H1 (cell line): ENCODE results near the gene UBE2D2. TPM values are rescaled to one million over a fixed set of nuclear protein-coding genes. Genes with fewer than 3 reads are reported as not detected.

Source experiments
- CTCF ChIA-PET: fragments of 300-600 bp; sonication (Branson Sonifier 250); formaldehyde crosslinking; loops from one replicate; lab custom pipeline; 2021; ENCODE audit not compliant: partially characterized antibody; lab: Charles Lee
- POLR2A ChIA-PET: fragments of 300-600 bp; sonication (Branson Sonifier 250); formaldehyde crosslinking; loops from one replicate; lab custom pipeline; 2021; ENCODE audit warnings: inconsistent platforms; ENCODE audit not compliant: partially characterized antibody; lab: Charles Lee
- DNase-seq, 2 experiments: peaks; one replicate each; pipeline versions ENCODE4 v3.0.0 to v3.0.0-alpha.2; 2010 to 2022; ENCODE audit warnings: low spot score in 2 of 2, low read depth in 1 of 2, mixed read lengths in 1 of 2
- FAIRE-seq: peaks from 2 replicates; lab custom pipeline; 2011; peaks lifted over from hg19 to GRCh38; lab: Jason Lieb, UNC
- H2AFZ ChIP-seq: 2 replicates; pipeline ENCODE4 v1.8.1; 2012; ENCODE audit warnings: low read length, inconsistent platforms
- H2AK5ac ChIP-seq: 2 replicates; pipeline ENCODE4 v1.6.1; 2013; ENCODE audit warnings: low read depth, low read length
- H2BK120ac ChIP-seq: replicated peaks from 2 replicates; pipeline ENCODE3; 2013; ENCODE audit warnings: low read depth, low read length, inconsistent platforms
- H2BK12ac ChIP-seq: 2 replicates; pipeline ENCODE4 v1.6.1; 2013; ENCODE audit warnings: low read depth, low read length
- H2BK15ac ChIP-seq: 2 replicates; pipeline ENCODE4 v1.6.1; 2013; ENCODE audit warnings: low read length
- H2BK20ac ChIP-seq: 2 replicates; pipeline ENCODE4 v1.6.1; 2013; ENCODE audit warnings: low read length
- H2BK5ac ChIP-seq: 2 replicates; pipeline ENCODE4 v1.6.1; 2013; ENCODE audit warnings: low read depth, low read length
- H3K14ac ChIP-seq: 2 replicates; pipeline ENCODE4 v1.6.1; 2013; ENCODE audit warnings: inconsistent platforms; ENCODE audit not compliant: insufficient read length
- H3K18ac ChIP-seq: 2 replicates; pipeline ENCODE4 v1.6.1; 2013; ENCODE audit warnings: low read length; ENCODE audit errors: extremely low read depth
- H3K23ac ChIP-seq: 2 replicates; pipeline ENCODE4 v1.6.1; 2013; ENCODE audit warnings: inconsistent platforms; ENCODE audit not compliant: insufficient read length
- H3K23me2 ChIP-seq: 2 replicates; pipeline ENCODE4 v1.6.1; 2013; ENCODE audit warnings: low read depth, low read length
- H3K27ac ChIP-seq: 2 replicates; pipeline ENCODE4 v1.6.1; 2011; ENCODE audit warnings: low read depth, low read length, inconsistent platforms
- H3K27me3 ChIP-seq, 4 experiments: replicated peaks in 1 of 4; 1 replicate in 1 of 4; 2 replicates in 3 of 4; pipeline versions ENCODE4 v1.6.1 to v1.8.1; 2011 to 2013; ENCODE audit warnings: low read length in 3 of 4, mild to moderate bottlenecking in 3 of 4, inconsistent platforms in 2 of 4, mixed read lengths in 2 of 4, moderate library complexity in 1 of 4; ENCODE audit not compliant: control insufficient read depth in 3 of 4, insufficient read depth in 3 of 4; ENCODE audit errors: extremely low read depth in 1 of 4
- H3K36me3 ChIP-seq, 4 experiments: 2 replicates each; pipeline versions ENCODE4 v1.6.1 to v1.8.1; 2011 to 2013; ENCODE audit warnings: mild to moderate bottlenecking in 4 of 4, low read length in 3 of 4, moderate library complexity in 2 of 4, control low read depth in 1 of 4, inconsistent platforms in 1 of 4; ENCODE audit not compliant: insufficient read depth in 4 of 4, control insufficient read depth in 2 of 4
- H3K4ac ChIP-seq: replicated peaks from 2 replicates; pipeline ENCODE3; 2013; ENCODE audit warnings: low read length, low read depth, mixed read lengths, inconsistent platforms; ENCODE audit not compliant: insufficient read length
- H3K4me1 ChIP-seq, 4 experiments: replicated peaks in 1 of 4; 1 replicate in 1 of 4; 2 replicates in 3 of 4; pipeline versions ENCODE4 v1.6.1 to v1.8.1; 2011 to 2013; ENCODE audit warnings: low read length in 3 of 4, inconsistent platforms in 2 of 4, mixed read lengths in 1 of 4; ENCODE audit not compliant: insufficient read depth in 4 of 4, control insufficient read depth in 3 of 4
- H3K4me2 ChIP-seq, 2 experiments: 2 replicates each; pipeline versions ENCODE4 v1.6.1 to v1.8.1; 2011 to 2013; ENCODE audit warnings: low read depth in 2 of 2, low read length in 2 of 2, control low read depth in 1 of 2, inconsistent platforms in 1 of 2, mild to moderate bottlenecking in 1 of 2; ENCODE audit not compliant: insufficient read depth in 1 of 2
- H3K4me3 ChIP-seq, 4 experiments: fragments of 200-600, 300-600 bp in 1 of 4; sonication (generic), shearing (Covaris generic), sonication (Bioruptor Twin) in 1 of 4; 2 replicates each; pipeline versions ENCODE4 v1.5.1 to v1.8.1; 2011 to 2016; ENCODE audit warnings: low read length in 4 of 4, low read depth in 3 of 4, control low read depth in 2 of 4, inconsistent platforms in 2 of 4, mild to moderate bottlenecking in 2 of 4, mixed read lengths in 1 of 4, moderate library complexity in 1 of 4; ENCODE audit not compliant: insufficient read depth in 2 of 4; ENCODE audit errors: extremely low read depth in 1 of 4
- H3K56ac ChIP-seq: replicated peaks from 2 replicates; pipeline ENCODE3; 2013; ENCODE audit warnings: low read depth, mild to moderate bottlenecking, mixed read lengths, low read length, inconsistent platforms; ENCODE audit not compliant: insufficient read length
- H3K79me1 ChIP-seq: 2 replicates; pipeline ENCODE4 v1.6.1; 2013; ENCODE audit warnings: low read depth, low read length, control low read depth
- H3K79me2 ChIP-seq, 2 experiments: 2 replicates each; pipeline versions ENCODE4 v1.6.1 to v1.8.1; 2012 to 2013; ENCODE audit warnings: low read length in 2 of 2, mild to moderate bottlenecking in 2 of 2, inconsistent platforms in 1 of 2; ENCODE audit not compliant: insufficient read depth in 2 of 2, control insufficient read depth in 1 of 2
- H3K9ac ChIP-seq, 4 experiments: replicated peaks in 1 of 4; 1 replicate in 1 of 4; 2 replicates in 3 of 4; pipeline versions ENCODE4 v1.6.1 to v1.8.1; 2011 to 2013; ENCODE audit warnings: low read depth in 3 of 4, low read length in 3 of 4, control low read depth in 2 of 4, mild to moderate bottlenecking in 2 of 4, moderate library complexity in 2 of 4, inconsistent platforms in 1 of 4; ENCODE audit errors: extremely low read depth in 1 of 4
- H3K9me3 ChIP-seq, 2 experiments: 2 replicates each; pipeline versions ENCODE4 v1.6.1 to v1.8.1; 2012 to 2013; ENCODE audit warnings: mild to moderate bottlenecking in 2 of 2, moderate library complexity in 2 of 2, control low read depth in 1 of 2, inconsistent platforms in 1 of 2, low read depth in 1 of 2, low read length in 1 of 2, mixed read lengths in 1 of 2; ENCODE audit not compliant: insufficient read depth in 2 of 2
- H4K20me1 ChIP-seq, 2 experiments: replicated peaks in 1 of 2; 2 replicates each; pipeline versions ENCODE3 to v1.8.1; 2011 to 2013; ENCODE audit warnings: inconsistent platforms in 2 of 2, low read length in 2 of 2, mild to moderate bottlenecking in 1 of 2; ENCODE audit not compliant: insufficient read depth in 2 of 2, control insufficient read depth in 1 of 2
- H4K5ac ChIP-seq: 2 replicates; pipeline ENCODE4 v1.6.1; 2013; ENCODE audit warnings: low read length, low read depth, mixed read lengths, inconsistent platforms; ENCODE audit not compliant: insufficient read length
- H4K8ac ChIP-seq: 2 replicates; pipeline ENCODE4 v1.8.0; 2013; ENCODE audit warnings: mild to moderate bottlenecking, moderate library complexity, low read length, inconsistent platforms; ENCODE audit not compliant: insufficient read depth; ENCODE audit errors: extremely low read depth
- H4K91ac ChIP-seq: replicated peaks from 2 replicates; pipeline ENCODE3; 2013; ENCODE audit warnings: low read length, mixed read lengths, inconsistent platforms; ENCODE audit not compliant: insufficient read length
- BACH1 ChIP-seq: IDR thresholded peaks from 2 replicates; pipeline ENCODE4 v1.6.1; 2012; ENCODE audit warnings: low read length, improper control_type of control experiment
- BRCA1 ChIP-seq: IDR thresholded peaks from 2 replicates; pipeline ENCODE4 v1.6.1; 2012; ENCODE audit warnings: low read depth, low read length, improper control_type of control experiment
- CHD1 ChIP-seq: IDR thresholded peaks from 2 replicates; pipeline ENCODE4 v1.6.1; 2012; ENCODE audit warnings: low read depth, low read length, improper control_type of control experiment
- CHD2 ChIP-seq: IDR thresholded peaks from 2 replicates; pipeline ENCODE4 v1.6.1; 2012; ENCODE audit warnings: low read length, improper control_type of control experiment
- FOSL1 ChIP-seq: IDR thresholded peaks from 2 replicates; pipeline ENCODE4 v1.6.1; 2011; ENCODE audit warnings: mild to moderate bottlenecking, low read depth, low read length, moderate library complexity; ENCODE audit not compliant: insufficient read depth
- GABPA ChIP-seq: IDR thresholded peaks from 2 replicates; pipeline ENCODE4 v1.6.1; 2011; ENCODE audit warnings: mild to moderate bottlenecking, low read length, moderate library complexity, borderline replicate concordance; ENCODE audit not compliant: insufficient read depth
- JUN ChIP-seq: IDR thresholded peaks from 2 replicates; pipeline ENCODE4 v1.6.1; 2011; ENCODE audit warnings: low read depth, mild to moderate bottlenecking, improper control_type of control experiment, low read length
- JUND ChIP-seq: IDR thresholded peaks from 2 replicates; pipeline ENCODE4 v1.6.1; 2011; ENCODE audit warnings: mild to moderate bottlenecking, improper control_type of control experiment, low read length
- MAFK ChIP-seq: IDR thresholded peaks from 2 replicates; pipeline ENCODE4 v1.6.1; 2012; ENCODE audit warnings: low read depth, mild to moderate bottlenecking, improper control_type of control experiment, low read length
- POLR2A ChIP-seq, 2 experiments: IDR thresholded peaks; 1 replicate in 1 of 2; 2 replicates in 1 of 2; pipeline ENCODE4 v1.6.1; 2011; ENCODE audit warnings: low read depth in 2 of 2, low read length in 2 of 2, mild to moderate bottlenecking in 2 of 2; ENCODE audit errors: control extremely low read depth in 1 of 2
- POU5F1 ChIP-seq: IDR thresholded peaks from 2 replicates; pipeline ENCODE4 v1.6.1; 2011; ENCODE audit warnings: low read depth, mild to moderate bottlenecking, low read length, moderate library complexity
- RFX5 ChIP-seq: IDR thresholded peaks from 2 replicates; pipeline ENCODE4 v1.6.1; 2011; ENCODE audit warnings: low read depth, low read length, improper control_type of control experiment, borderline replicate concordance
- RNF2 ChIP-seq: fragments of 200-900, 300-1000 bp; sonication (generic); IDR thresholded peaks from 2 replicates; pipeline ENCODE4 v1.7.1; 2016; ENCODE audit warnings: borderline replicate concordance, low read depth, mild to moderate bottlenecking, antibody characterized with exemption, low read length; ENCODE audit not compliant: poor library complexity, severe bottlenecking; ENCODE audit errors: missing control alignments
- RXRA ChIP-seq: IDR thresholded peaks from 2 replicates; pipeline ENCODE4 v1.6.1; 2011; ENCODE audit warnings: low read depth, mild to moderate bottlenecking, low read length, moderate library complexity; ENCODE audit not compliant: insufficient read depth
- SP1 ChIP-seq: IDR thresholded peaks from 2 replicates; pipeline ENCODE4 v1.6.1; 2011; ENCODE audit warnings: low read depth, low read length
- TCF12 ChIP-seq: IDR thresholded peaks from 2 replicates; pipeline ENCODE4 v1.6.1; 2011; ENCODE audit warnings: low read depth, mild to moderate bottlenecking, low read length
- WGBS, 2 experiments: shearing (Covaris generic) in 1 of 2; methylation state at CpG; one replicate each; pipeline versions ENCODE4 v1.1.6 to v1.1.7; 2013 to 2015; ENCODE audit warnings: low lambda C conversion rate in 2 of 2, mixed read lengths in 2 of 2, inconsistent platforms in 1 of 2, low coverage in 1 of 2, missing lambda C conversion rate in 1 of 2; ENCODE audit not compliant: insufficient replicate concordance in 2 of 2, insufficient coverage in 1 of 2, insufficient read length in 1 of 2; ENCODE audit errors: extremely low coverage in 1 of 2, missing lambda C conversion rate in 1 of 2; 5-methylcytosine and 5-hydroxymethylcytosine counted together
- polyA plus RNA-seq, 7 experiments: library from polyadenylated mRNA; depleted of rRNA in 3 of 7; stranded (reverse) in 5 of 7; unstranded in 2 of 7; fragments of >200 nt in 5 of 7; fragments of 200-250 nt in 2 of 7; gene quantifications; 1 replicate in 5 of 7; 2 replicates in 1 of 7; 4 replicates in 1 of 7; pipeline versions ENCODE4 v1.2.1 to v1.2.3, GENCODE V29; 2011 to 2013; ENCODE audit warnings: missing spikeins in 2 of 7, mixed read lengths in 2 of 7
- total RNA-seq: library from RNA; stranded (reverse); fragmentation: NEBNext Ultra II Directional; extraction: Animal tissue kit (Norgen Biotek cat#: 25700); gene quantifications from 2 replicates; pipeline ENCODE4 v1.2.1, GENCODE V29; 2021

Gene UBE2D2
- total and polyA plus RNA-seq, 2 of the 8 experiments (the other 6 are each of a cell fraction or from before 2014, with no cell fraction given): 66.9 to 203 TPM

- Histone ChIP-seq H3K27ac (no peak overlapping the region), H4K8ac (no peak overlapping the region), H2BK12ac (no peak overlapping the region), H3K23ac (no peak overlapping the region), H3K36me3 (peaks cover 0 to 44% (median 9%) of the 10 kb centered on the region in 4 experiments; a peak in 5 of 8 replicates), H3K4me3 (no peak overlapping the region), H2BK120ac (no peak overlapping the region), H3K14ac (no peak overlapping the region), H3K27me3 (no peaks in the 10 kb centered on the region), H4K5ac (no peak overlapping the region), H4K91ac (no peak overlapping the region), H3K79me1 (peaks cover 2% of the 10 kb centered on the region), H3K9me3 (no peaks in the 10 kb centered on the region), H3K18ac (no peak overlapping the region), H3K9ac (no peak overlapping the region), H2BK15ac (no peak overlapping the region), H2BK20ac (no peak overlapping the region), H2AFZ (no peak overlapping the region), H3K4ac (no peak overlapping the region), H2BK5ac (no peak overlapping the region), H3K56ac (no peak overlapping the region), H2AK5ac (no peak overlapping the region), H3K4me2 (no peak overlapping the region), H3K79me2 (peaks cover 0 to 38% of the 10 kb centered on the region in 2 experiments; a peak in 3 of 4 replicates), H3K4me1 (no peaks in the 10 kb centered on the region), H3K23me2 (no peaks in the 10 kb centered on the region), H4K20me1 (peaks cover 0 to 4% of the 10 kb centered on the region in 2 experiments)
- TF ChIP-seq POLR2A (IDR thresholded peaks at IDR 0.05; ENCODE audit: control extremely low read depth in 1 of 2, low read depth in 2 of 2, low read length in 2 of 2) (no peak), RNF2 (no peak), CHD2 (no peak), JUN (no peak), MAFK (no peak), SP1 (no peak), CHD1 (no peak), RXRA (no peak), GABPA (no peak), TCF12 (no peak), FOSL1 (no peak), BRCA1 (no peak), RFX5 (no peak), POU5F1 (no peak), BACH1 (no peak), JUND (no peak)
- 97% methylated on average over 12 of the region's 12 CpGs; no CpG with 5 or more reads in 1 of the 2 experiments for WGBS, 2 experiments
- FAIRE-seq: no peak
- POLR2A ChIA-PET: no interaction called here
- no peak for DNase-seq
- CTCF ChIA-PET: interaction anchor here (0.6 to 2.3 kb wide), 5 partner anchors 14 to 1607 kb away, joined by 3 to 8 read pairs (median 3); no protein-coding TSS in a partner anchor
These were observed 40.3 kb downstream of the UBE2D2 start for GRCh38 chr5:139601429-139601828.
